ENCODE results near the gene EXOC4.

EXOC4 gene

DNA sequence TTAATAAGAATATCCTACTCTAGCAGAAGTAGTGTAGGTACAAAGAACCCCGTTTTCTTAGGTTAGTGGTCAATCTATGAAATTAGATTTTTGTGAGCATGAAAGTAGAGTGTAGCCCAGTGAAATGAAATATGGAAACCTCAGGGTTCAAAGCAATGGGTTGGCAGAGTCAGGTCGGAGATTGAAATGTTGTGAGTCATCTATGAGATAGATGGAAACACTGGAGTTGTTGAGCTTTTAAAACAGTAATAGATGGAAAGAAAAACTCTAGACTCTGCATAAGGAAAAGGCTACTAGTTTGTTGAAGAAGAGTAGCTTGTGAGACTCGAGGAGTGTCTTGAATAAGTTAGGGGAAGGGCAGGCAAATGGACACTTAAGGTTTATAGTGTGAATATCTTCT, 251.9 kb downstream of the EXOC4 start:
- DNase-seq = no peak

DNA sequence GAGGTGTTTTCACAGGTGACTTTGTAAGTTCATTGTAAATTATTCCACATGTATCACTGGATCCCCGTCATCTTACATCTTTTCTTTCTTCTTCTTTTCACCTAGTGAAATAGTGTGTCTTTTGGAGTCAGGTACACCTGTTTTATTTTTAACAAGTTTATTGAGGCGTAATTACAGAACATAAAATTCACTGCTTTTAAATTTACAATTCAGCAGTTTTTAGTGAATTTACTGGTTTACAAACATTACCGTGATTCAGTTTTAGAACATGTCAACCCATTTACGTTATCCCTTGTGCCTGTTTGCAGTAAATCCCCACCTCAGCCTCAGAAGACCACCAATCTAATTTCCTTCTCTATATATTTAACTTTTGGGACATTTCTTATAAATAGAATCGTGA, 256.9 kb downstream of the EXOC4 start:
- no peak for DNase-seq

- DNase-seq = no peak
Measured at GRCh38 chr7:133510326-133511055, 257.6 kb downstream of the EXOC4 start.

- DNase-seq = no peak
Measured at GRCh38 chr7:133511252-133511651, 258.4 kb downstream of the EXOC4 start.

GRCh38 chr7:133511708-133512107, 258.8 kb downstream of the EXOC4 start:
- DNase-seq = no peak

DNA sequence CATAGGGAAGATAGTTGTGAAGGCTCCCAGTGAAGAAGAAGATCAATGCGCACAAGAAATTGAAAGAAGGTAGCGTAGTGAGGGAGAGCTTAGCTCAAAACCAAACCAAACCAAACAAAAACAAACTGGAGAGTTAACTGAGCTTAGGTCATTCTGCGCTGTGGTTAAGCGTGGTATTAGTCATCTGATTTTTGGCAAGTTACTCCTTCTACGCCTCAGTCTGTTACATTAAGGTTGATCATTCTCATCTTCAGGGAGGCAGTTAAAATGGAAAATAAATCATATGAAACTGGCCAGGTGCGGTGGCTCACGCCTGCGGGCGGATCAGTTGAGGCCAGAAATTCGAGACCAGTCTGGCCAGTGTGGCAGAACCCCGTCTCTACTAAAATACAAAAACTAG, 259.7 kb downstream of the EXOC4 start:
- no peak for DNase-seq

GRCh38 chr7:133513608-133514007, 260.7 kb downstream of the EXOC4 start:
- DNase-seq = no peak

- DNase-seq = no peak
Measured at GRCh38 chr7:133514551-133514950, 261.7 kb downstream of the EXOC4 start.

DNA sequence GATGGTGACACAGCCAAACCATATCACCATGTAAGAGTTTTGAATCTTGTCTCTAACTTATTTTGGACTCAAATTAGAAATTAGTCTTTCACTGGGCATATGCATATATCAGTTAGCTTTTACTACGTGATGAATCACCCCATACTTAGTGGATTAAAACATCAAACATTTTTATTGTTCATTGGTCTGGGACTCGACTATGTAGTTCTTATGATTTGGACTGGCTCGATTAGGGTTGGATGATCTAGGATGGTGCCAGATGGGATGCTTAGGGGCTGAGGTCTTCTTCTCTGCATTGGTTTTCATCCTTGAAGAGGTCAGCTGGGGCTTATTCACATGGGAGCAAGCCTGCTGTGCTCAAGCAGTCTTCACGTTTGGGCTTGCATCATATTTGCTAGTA, 264.9 kb downstream of the EXOC4 start:
- no peak for DNase-seq

DNA sequence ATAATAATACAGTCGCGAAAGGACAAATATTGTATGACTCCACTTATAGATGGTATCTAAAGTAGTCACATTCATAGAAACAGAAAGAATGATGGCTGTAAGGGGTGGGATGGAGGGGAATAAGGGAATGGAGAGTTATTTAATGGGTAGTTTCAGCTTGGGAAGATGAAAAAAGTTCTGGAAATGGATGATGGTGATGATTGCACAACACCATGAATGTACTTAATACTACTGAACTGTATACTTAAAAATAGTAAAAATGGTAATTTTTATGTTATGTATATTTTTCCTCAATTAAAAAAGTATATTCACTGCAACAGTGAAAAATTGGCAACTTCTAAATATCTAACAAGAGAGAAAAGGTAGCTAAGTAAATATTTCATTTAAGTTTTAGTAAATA, 265.8 kb downstream of the EXOC4 start:
- no peak for DNase-seq

DNA sequence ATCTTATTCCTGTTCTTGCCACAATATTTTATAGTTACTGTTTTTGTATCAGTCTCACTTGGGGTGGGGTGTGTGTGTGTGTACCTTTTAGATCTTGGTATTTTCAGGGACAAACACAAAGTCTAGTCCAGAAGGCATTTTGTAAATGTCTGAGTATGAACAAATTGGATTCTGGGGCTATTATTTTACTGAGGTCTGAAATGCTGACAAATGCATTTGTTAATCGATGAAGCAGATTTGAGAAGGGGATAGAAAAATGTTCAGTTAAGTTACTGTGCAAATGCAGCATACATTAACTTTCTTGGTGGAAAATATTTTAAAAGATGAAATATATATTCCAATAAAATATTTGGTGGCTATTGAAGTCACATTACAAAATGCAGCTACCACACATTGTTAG, 267.4 kb downstream of the EXOC4 start:
- DNase-seq = no peak

GRCh38 chr7:133522501-133522900, 269.6 kb downstream of the EXOC4 start:
- no peak for DNase-seq

DNA sequence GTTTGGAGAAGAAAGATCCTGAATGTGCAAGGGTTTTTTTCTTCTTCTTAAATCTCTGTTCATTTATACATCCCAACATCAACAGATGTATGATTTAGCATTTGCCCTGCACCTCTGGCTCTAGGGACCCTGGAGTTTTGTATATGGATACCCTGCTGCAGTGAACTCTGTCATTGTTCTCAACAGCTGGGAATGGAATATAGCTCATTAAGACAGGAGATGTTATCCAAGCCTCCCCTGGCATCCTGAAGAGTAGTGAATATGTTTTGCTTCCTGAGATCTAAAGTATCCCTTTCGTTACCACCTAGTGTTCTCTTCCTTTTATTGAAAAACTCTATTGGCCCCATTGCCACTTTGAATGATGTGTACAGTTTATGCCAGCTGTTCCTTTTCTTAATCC, 275.9 kb downstream of the EXOC4 start:
- DNase-seq = no peak

- no peak for DNase-seq
Measured at GRCh38 chr7:133529861-133530260, 277.0 kb downstream of the EXOC4 start.

DNA sequence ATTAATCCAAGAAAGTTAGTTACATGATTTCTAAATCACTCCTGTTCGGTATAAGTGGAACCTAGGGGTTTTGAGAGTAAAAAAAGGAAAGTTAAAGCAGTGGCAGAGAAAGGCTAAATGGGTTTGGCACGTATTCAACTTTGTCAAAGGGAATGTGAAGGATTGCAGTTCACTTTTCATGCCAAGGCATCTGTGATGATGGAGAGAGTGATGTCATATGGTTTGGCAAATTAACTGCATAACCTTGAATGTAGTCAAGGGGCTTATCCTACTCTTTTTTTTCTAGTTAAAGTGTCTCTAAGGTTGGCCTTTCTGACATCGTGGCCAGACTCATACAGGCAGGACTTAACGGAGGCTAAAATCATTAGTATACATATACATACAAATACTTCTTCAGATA, 277.8 kb downstream of the EXOC4 start:
- DNase-seq = no peak

- no peak for DNase-seq
Measured at GRCh38 chr7:133534816-133535215, 281.9 kb downstream of the EXOC4 start.

DNA sequence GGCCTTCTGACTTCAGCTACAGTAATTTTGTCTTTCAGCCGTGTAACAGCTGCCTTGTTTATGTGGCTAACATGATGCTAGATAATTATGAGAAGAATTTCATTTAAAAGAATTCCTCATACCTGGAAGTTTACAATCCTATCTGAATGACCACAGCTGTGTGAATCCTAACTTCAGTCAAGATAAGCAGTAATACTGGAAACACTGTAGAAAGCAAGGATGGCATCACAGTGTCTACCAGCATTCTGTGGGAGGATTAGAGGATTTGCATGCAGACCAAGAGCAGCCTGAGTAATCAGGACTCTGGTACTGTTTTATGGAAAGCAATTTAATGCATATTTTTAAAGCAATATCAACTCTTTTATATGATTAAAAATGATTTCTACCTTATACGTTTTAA, 282.4 kb downstream of the EXOC4 start:
- no peak for DNase-seq

DNA sequence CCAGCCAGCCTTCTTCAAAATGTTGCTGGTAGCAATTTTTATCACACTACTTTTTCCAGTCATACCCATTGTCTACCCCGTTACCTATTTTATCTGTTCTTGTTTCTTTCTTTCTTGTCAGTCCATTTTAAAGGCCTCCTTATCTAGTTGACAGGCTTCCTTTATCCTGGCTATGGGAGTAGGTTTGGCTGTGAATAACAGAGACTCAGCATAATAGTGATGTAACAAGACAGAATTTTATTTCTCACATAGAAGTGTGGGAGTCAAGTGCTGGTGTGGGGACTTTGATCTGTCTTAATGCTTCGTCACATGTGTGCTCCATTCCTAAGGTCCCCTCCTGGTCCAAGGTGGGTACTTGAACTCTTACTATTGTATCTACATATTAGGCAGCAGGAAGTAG, 283.6 kb downstream of the EXOC4 start:
- DNase-seq = no peak

DNA sequence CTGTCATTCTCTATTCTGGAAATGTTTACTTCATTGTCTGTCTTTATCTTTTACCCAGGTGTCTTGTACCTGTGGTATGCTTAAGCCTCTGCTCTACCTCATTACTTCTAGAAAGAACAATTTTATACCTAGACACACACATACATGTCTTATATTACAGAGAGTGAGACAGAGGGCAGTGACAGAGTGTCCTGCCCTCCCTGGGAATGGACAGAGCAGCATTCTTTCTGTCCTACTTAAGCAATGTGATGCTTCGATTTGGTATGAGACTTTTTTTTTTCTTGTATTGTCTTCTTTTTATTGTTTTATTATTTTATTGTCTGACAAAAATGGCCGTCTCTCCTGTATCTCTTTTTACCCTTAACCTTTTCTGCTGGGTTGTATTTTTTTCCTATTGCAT, 286.1 kb downstream of the EXOC4 start:
- no peak for DNase-seq

- DNase-seq = no peak
Measured at GRCh38 chr7:133540096-133540860, 287.4 kb downstream of the EXOC4 start.

DNA sequence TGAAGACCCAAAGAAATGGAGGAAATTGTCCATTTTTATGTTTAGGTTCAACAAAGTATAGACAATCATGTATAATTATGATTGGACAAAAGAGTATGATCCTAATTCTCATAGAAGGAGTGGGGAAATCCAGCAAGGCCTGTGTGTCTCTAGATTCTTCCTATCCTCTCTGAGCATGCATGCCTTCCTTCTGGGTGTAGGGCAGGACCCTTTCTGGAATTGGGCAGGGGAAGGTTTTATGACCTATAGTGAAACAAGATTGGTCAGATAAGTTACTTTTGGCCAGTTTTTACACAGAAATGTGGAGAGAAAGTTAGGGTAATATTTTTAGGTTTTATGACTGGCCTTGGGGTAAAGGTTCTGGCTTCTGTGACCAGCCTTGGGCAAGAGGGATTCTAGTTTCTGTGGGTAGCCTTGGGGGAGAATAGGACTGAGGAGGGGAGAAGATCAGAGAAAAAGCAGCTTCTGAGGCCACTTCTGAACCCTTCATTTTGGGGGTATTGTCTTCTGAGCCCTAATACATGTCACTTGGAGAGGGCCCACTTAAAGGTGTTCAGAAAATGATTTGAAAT, 289.4 kb downstream of the EXOC4 start:
- DNase-seq = no peak

GRCh38 chr7:133543657-133544056, 290.8 kb downstream of the EXOC4 start:
- no peak for DNase-seq

DNA sequence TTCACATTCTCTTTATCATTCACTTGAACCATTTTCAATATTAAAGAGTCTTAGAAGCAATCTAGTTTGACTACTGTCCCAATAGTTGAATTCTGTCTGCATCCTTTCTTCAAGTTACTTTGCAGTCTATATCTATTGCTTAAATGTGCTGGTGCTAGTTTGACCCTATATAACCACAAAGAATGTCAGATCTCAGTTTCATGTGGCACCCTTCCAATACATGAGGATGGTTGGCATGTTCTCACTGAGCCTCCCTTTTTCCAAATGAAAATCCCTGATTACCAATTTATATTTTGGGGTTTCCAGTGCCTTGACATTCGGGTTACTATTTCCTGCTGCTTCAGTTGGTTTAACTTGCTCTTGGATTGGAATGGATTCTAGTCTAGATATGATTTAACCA, 292.7 kb downstream of the EXOC4 start:
- DNase-seq = no peak

DNA sequence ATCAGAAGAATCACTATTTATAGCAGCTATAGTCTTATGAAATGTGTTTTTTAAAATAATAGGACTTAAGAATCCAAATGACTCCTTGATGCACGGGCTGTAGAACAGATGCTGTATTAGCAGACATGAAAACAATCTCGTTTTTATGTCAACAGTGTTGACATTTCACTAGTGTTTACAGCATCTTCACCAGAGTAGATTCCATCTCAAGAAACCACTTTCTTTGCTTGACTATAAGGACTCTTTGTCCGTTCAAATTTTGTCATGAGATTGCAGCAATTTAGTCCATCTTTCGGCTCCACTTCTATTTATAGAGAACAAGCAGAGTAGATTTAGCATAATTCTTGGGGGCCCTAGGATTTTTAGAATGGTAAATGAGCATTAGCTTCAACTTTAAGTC, 295.1 kb downstream of the EXOC4 start:
- DNase-seq = no peak
